ENCODE results near the gene SMIM20.
"Not testable (repeated sequence)": the region's sequence is repeated elsewhere in the genome, so short reads cannot be mapped to it uniquely, and the experiment has no call there.

The SMIM20 gene

GRCh38 chr4:25913851-25914669, at the start of gene SMIM20:
Gene SMIM20, plus strand, starts transcription at chr4:25914220. Its CDS starts 94 bp downstream, at chr4:25914314.
- H3K4me1 ChIP-seq (ENCODE audit: insufficient read depth, low read length): no peaks in the 10 kb centered on the region
- no peaks in the 10 kb centered on the region for H3K36me3 ChIP-seq (ENCODE audit: insufficient read depth, low read length)
- H3K9ac ChIP-seq (ENCODE audit: low read depth, low read length): peak within 1 kb of the TSS; percentile 81
- H3K9me3 ChIP-seq (ENCODE audit: control insufficient read depth, insufficient read depth, low read length): no peaks in the 10 kb centered on the region

- Histone ChIP-seq H3K36me3 (ENCODE audit: insufficient read depth, low read length) (no peaks in the 10 kb centered on the region), H3K9me3 (ENCODE audit: control insufficient read depth, insufficient read depth, low read length) (no peaks in the 10 kb centered on the region), H3K9ac (ENCODE audit: low read depth, low read length) (no peak overlapping the region), H3K4me1 (ENCODE audit: insufficient read depth, low read length) (peaks cover 21% of the 10 kb centered on the region)
Observed at GRCh38 chr4:25865586-25865985, 48.4 kb upstream of the SMIM20 start.

GRCh38 chr4:25866401-25866800, 47.6 kb upstream of the SMIM20 start:
- H3K9me3 ChIP-seq (ENCODE audit: control insufficient read depth, insufficient read depth, low read length); H3K36me3 ChIP-seq (ENCODE audit: insufficient read depth, low read length); H3K9ac ChIP-seq (ENCODE audit: low read depth, low read length): not testable (repeated sequence)
- peaks cover 14% of the 10 kb centered on the region for H3K4me1 ChIP-seq (ENCODE audit: insufficient read depth, low read length)

GRCh38 chr4:25867781-25868294, 46.2 kb upstream of the SMIM20 start:
- H3K4me1 ChIP-seq (ENCODE audit: insufficient read depth, low read length): peaks cover 14% of the 10 kb centered on the region
- H3K36me3 ChIP-seq (ENCODE audit: insufficient read depth, low read length): no peaks in the 10 kb centered on the region
- H3K9ac ChIP-seq (ENCODE audit: low read depth, low read length): no peak overlapping the region
- no peaks in the 10 kb centered on the region for H3K9me3 ChIP-seq (ENCODE audit: control insufficient read depth, insufficient read depth, low read length)

- no peaks in the 10 kb centered on the region for H3K9me3 ChIP-seq (ENCODE audit: control insufficient read depth, insufficient read depth, low read length)
- no peak overlapping the region for H3K9ac ChIP-seq (ENCODE audit: low read depth, low read length)
- no peaks in the 10 kb centered on the region for H3K36me3 ChIP-seq (ENCODE audit: insufficient read depth, low read length)
- H3K4me1 ChIP-seq (ENCODE audit: insufficient read depth, low read length): 0 out of 2 replicates have a peak, but pooled peaks cover 3% of the 10 kb centered on the region
Observed at GRCh38 chr4:25870081-25870480, 43.9 kb upstream of the SMIM20 start.

- Histone ChIP-seq H3K9ac (ENCODE audit: low read depth, low read length) (no peak overlapping the region), H3K4me1 (ENCODE audit: insufficient read depth, low read length) (no peaks in the 10 kb centered on the region)
Observed at GRCh38 chr4:25872851-25873631, 41.0 kb upstream of the SMIM20 start.

GRCh38 chr4:25873632-25874129, 40.3 kb upstream of the SMIM20 start:
- no peaks in the 10 kb centered on the region for H3K9me3 ChIP-seq (ENCODE audit: control insufficient read depth, insufficient read depth, low read length)
- H3K4me1 ChIP-seq (ENCODE audit: insufficient read depth, low read length): 0 out of 2 replicates have a peak, but pooled peaks cover 6% of the 10 kb centered on the region
- H3K36me3 ChIP-seq (ENCODE audit: insufficient read depth, low read length): no peaks in the 10 kb centered on the region
- H3K9ac ChIP-seq (ENCODE audit: low read depth, low read length): no peak overlapping the region

More at GRCh38 chr4:25872851-25873631, 41.0 kb upstream of the SMIM20 start:
- H3K36me3 ChIP-seq (ENCODE audit: insufficient read depth, low read length): no peaks in the 10 kb centered on the region
- no peaks in the 10 kb centered on the region for H3K9me3 ChIP-seq (ENCODE audit: control insufficient read depth, insufficient read depth, low read length)

GRCh38 chr4:25874655-25875054, 39.4 kb upstream of the SMIM20 start:
- Histone ChIP-seq H3K4me1 (ENCODE audit: insufficient read depth, low read length) (0 out of 2 replicates have a peak, but pooled peaks cover 7% of the 10 kb centered on the region), H3K9me3 (ENCODE audit: control insufficient read depth, insufficient read depth, low read length) (no peaks in the 10 kb centered on the region), H3K9ac (ENCODE audit: low read depth, low read length) (no peak overlapping the region), H3K36me3 (ENCODE audit: insufficient read depth, low read length) (no peaks in the 10 kb centered on the region)

- no peak overlapping the region for H3K9ac ChIP-seq (ENCODE audit: low read depth, low read length)
- no peaks in the 10 kb centered on the region for H3K9me3 ChIP-seq (ENCODE audit: control insufficient read depth, insufficient read depth, low read length)
- no peaks in the 10 kb centered on the region for H3K36me3 ChIP-seq (ENCODE audit: insufficient read depth, low read length)
- 0 out of 2 replicates have a peak, but pooled peaks cover 7% of the 10 kb centered on the region for H3K4me1 ChIP-seq (ENCODE audit: insufficient read depth, low read length)
Observed at GRCh38 chr4:25875281-25875745, 38.7 kb upstream of the SMIM20 start.

- H3K9ac ChIP-seq (ENCODE audit: low read depth, low read length): no peak overlapping the region
- 0 out of 2 replicates have a peak, but pooled peaks cover 7% of the 10 kb centered on the region for H3K4me1 ChIP-seq (ENCODE audit: insufficient read depth, low read length)
- H3K36me3 ChIP-seq (ENCODE audit: insufficient read depth, low read length): no peaks in the 10 kb centered on the region
- no peaks in the 10 kb centered on the region for H3K9me3 ChIP-seq (ENCODE audit: control insufficient read depth, insufficient read depth, low read length)
Observed at GRCh38 chr4:25878676-25879075, 35.3 kb upstream of the SMIM20 start.

- Histone ChIP-seq H3K9ac (ENCODE audit: low read depth, low read length) (no peak overlapping the region), H3K36me3 (ENCODE audit: insufficient read depth, low read length) (no peaks in the 10 kb centered on the region), H3K9me3 (ENCODE audit: control insufficient read depth, insufficient read depth, low read length) (no peaks in the 10 kb centered on the region), H3K4me1 (ENCODE audit: insufficient read depth, low read length) (0 out of 2 replicates have a peak, but pooled peaks cover 7% of the 10 kb centered on the region)
Observed at GRCh38 chr4:25879091-25879584, 34.9 kb upstream of the SMIM20 start.

GRCh38 chr4:25879587-25879986, 34.4 kb upstream of the SMIM20 start:
- Histone ChIP-seq H3K9ac (ENCODE audit: low read depth, low read length) (no peak overlapping the region), H3K4me1 (ENCODE audit: insufficient read depth, low read length) (0 out of 2 replicates have a peak, but pooled peaks cover 7% of the 10 kb centered on the region), H3K36me3 (ENCODE audit: insufficient read depth, low read length) (no peaks in the 10 kb centered on the region), H3K9me3 (ENCODE audit: control insufficient read depth, insufficient read depth, low read length) (no peaks in the 10 kb centered on the region)

GRCh38 chr4:25879991-25880651, 33.9 kb upstream of the SMIM20 start:
- Histone ChIP-seq H3K9ac (ENCODE audit: low read depth, low read length) (no peak overlapping the region), H3K4me1 (ENCODE audit: insufficient read depth, low read length) (0 out of 2 replicates have a peak, but pooled peaks cover 7% of the 10 kb centered on the region)

More at GRCh38 chr4:25879991-25880651, 33.9 kb upstream of the SMIM20 start:
- H3K9me3 ChIP-seq (ENCODE audit: control insufficient read depth, insufficient read depth, low read length): no peaks in the 10 kb centered on the region
- H3K36me3 ChIP-seq (ENCODE audit: insufficient read depth, low read length): no peaks in the 10 kb centered on the region
